ENCODE data around the gene DIP2C.

Gene DIP2C

GRCh38 chr10:247480-247879 lies 442.0 kb downstream of the DIP2C start:
- TF ChIP-seq CTCF (conservative IDR thresholded peaks at IDR 0.05) (no peak), ZFX (IDR thresholded peaks at IDR 0.05) (no peak)
- no peak overlapping the region for H3K27ac ChIP-seq

- no peak overlapping the region for H3K27ac ChIP-seq
- TF ChIP-seq CTCF (conservative IDR thresholded peaks at IDR 0.05) (no peak), ZFX (IDR thresholded peaks at IDR 0.05) (no peak)
Observed at GRCh38 chr10:246431-246830, 443.0 kb downstream of the DIP2C start.

DNA sequence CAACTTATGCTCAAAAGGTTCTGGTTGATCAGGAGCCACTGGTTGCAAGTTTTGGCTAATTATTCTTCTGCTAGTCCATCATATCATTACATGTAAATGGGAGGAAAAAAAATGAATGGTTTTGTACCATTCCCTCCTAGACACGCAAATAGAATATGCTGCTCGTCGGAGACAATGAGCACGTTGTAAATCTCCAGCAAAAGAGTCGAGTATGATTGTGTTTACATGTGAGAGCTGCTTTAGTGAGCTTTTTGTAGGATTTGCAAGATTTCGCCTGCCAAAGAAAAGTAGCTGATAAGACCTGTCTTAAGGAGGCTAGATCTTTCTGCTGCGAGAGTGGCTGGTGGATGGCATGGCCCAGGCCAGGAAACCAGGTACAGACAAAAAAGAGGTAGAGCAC lies 445.2 kb downstream of the DIP2C start:
- TF ChIP-seq ZFX (IDR thresholded peaks at IDR 0.05): no peak
- no peak for TF ChIP-seq CTCF (conservative IDR thresholded peaks at IDR 0.05)
- H3K27ac ChIP-seq: no peak overlapping the region

- H3K27ac ChIP-seq: no peak overlapping the region
- TF ChIP-seq ZFX (IDR thresholded peaks at IDR 0.05) (no peak), CTCF (conservative IDR thresholded peaks at IDR 0.05) (no peak)
Observed at GRCh38 chr10:241966-242643, 447.4 kb downstream of the DIP2C start.

DNA sequence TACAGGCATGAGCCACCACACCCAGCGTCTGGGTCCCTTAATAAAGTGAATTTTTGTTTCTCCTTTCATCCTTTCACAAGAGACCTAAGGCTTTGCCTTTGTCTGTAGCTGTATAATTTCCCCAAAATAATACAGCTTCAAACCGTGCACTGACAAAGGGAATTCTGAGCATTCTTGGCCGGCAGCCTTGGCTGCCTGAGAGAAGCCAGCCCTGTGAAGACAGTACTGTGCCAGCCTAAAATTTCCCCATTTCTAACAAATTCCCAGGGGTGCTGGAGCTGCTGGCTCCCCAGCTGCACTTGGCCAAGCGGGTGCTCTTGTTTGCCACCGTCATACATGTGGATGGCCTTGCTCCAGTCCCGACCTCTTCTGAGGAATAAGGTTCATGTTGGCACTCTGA lies 448.0 kb downstream of the DIP2C start:
- H3K27ac ChIP-seq: no peak overlapping the region
- no peak for TF ChIP-seq ZFX (IDR thresholded peaks at IDR 0.05)
- TF ChIP-seq CTCF (conservative IDR thresholded peaks at IDR 0.05): no peak

- TF ChIP-seq CTCF (conservative IDR thresholded peaks at IDR 0.05) (no peak), ZFX (IDR thresholded peaks at IDR 0.05) (no peak)
- H3K27ac ChIP-seq: no peak overlapping the region
Observed at GRCh38 chr10:239109-239508, 450.4 kb downstream of the DIP2C start.

DNA sequence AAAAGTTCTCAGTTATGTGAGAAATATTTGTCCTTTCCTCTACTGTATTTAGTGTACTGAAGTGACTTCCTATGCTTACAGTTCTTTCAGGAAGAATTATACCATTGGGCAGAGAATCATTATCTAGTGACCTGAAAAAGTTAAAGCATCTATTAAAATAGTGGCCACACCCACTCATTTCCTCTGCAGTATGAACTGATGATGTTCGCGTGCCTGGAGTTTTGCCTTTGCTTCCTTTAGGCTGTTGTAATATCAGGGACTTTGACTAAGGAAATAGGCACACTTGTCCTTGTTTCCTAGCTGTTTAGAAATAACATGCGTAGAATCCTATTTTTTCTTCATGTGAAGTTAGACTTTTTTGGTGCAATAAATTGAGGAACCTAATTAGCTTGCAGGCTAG lies 453.6 kb downstream of the DIP2C start:
- no peak for TF ChIP-seq ZFX (IDR thresholded peaks at IDR 0.05)
- no peak for TF ChIP-seq CTCF (conservative IDR thresholded peaks at IDR 0.05)
- H3K27ac ChIP-seq: peak overlapping the region; percentile 72
